Central memory CD4-positive, alpha-beta T cell (primary cell): ENCODE data around the gene RGS3.
"Not testable (repeated sequence)": the region's sequence is repeated elsewhere in the genome, so short reads cannot be mapped to it uniquely, and the experiment has no call there.

ENCODE experiments used
- DNase-seq: peaks from one replicate; pipeline ENCODE4 v3.0.0; 2022

RGS3 gene

DNA sequence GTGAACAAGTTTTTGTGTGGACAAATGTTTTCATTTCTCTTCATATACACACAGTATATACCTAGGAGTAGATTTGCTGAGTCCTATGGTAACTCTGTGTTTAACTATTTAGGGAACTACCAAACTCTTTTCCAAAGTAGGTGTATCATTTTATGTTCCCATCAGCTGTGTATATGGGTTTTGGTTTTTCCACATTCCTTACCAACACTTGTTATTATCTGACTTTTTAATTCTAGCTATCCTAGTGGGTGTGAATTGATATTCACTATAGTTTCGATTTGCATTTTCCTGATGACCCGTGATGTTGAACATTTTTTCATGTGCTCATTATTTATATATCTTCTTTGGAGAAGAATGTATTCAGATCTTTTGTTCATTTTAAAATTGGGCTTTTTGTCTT, 3.7 kb downstream of the RGS3 start:
- no peak for DNase-seq

DNA sequence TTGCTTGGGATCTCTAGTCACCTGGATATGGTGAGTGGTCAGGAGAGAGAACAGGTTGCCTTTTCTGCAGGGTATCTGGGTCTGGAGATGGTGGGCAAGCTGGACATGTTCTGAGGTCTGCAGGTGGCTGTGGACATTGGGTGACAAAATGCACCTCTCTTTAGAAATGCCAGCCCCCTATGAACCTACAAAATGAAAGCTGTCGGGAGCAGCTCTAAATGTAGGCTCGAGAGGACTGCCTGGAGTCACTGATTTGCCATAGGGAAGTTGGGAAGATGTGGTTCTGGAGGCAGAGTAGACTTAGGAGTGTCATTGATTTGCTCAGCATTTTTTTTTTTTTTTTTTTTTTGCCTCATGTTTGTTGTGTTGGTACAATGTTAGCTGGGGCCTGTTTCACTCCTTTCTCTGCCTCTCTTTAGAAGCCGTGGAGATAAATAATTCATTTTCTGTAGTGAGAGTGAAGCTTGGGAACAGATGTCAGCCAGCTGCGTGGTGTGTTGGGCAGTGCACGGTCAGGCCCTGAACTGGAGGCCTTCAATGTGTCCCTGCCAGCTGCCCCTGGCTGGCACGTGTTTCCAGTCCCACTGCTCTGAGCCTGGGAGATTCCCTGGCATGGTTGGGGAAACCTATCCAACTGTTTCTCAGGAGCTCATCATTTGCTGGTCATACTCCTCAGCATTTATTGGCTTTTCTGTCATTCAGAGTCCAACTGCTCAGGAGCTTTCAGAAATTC, 5.4 kb downstream of the RGS3 start:
- no peak for DNase-seq

DNA sequence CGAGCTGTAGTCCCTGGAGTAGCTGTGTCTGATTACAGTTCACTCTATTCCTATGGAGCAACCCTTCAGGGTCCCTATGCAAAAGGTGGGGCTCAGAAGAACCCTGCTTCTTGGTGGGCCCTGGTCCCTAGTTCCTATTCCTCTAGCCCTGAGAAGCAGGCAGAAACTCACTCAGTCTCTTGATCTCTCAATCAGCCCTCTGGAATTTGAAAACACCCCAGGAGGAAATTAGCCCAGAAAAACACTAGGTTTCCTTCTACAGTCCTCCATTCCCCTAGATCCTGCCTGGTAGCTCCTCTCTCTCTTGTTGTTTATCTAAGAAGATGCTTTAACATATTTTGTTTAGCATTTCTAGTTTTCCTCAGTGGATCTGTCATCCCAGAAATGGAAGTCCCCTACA, 7.6 kb downstream of the RGS3 start:
- no peak for DNase-seq

DNA sequence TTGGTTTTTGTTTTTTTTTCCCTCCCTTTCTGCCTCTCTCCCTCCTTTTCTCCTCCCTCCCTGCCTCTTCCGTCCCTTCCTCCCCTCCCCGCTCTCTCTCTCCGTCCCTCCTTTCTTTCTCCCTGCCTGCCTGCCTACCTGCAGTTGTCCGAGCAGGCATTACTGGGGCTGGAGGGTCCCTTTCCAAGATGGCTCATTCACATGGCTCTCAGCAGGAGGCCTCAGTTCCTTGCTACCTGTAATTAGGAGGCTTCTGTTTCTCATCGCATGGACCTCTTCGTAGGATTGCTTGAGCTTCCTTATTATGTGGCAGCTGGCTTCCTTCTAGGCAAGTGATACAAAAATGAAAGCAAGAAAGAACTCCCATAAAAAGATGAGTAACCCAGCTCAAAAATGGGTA, 8.0 kb downstream of the RGS3 start:
- no peak for DNase-seq

DNA sequence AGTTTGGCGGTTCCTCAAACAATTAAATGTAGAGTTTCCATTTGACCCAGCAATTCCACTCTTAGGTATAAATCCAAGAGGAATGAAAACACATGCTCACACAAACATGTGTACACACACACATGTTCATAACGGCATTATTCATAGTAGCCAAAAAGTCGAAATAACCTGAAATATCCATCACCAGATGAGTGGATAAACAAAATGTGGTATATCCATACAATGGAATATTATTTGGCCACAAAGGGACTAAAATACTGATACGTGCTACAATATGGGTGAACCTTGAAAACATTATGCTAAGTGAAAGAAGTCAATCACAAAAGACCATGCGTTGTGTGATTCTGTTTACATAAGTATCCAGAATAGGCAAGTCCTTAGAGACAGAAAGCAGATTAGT, 8.7 kb downstream of the RGS3 start:
- DNase-seq = no peak

DNA sequence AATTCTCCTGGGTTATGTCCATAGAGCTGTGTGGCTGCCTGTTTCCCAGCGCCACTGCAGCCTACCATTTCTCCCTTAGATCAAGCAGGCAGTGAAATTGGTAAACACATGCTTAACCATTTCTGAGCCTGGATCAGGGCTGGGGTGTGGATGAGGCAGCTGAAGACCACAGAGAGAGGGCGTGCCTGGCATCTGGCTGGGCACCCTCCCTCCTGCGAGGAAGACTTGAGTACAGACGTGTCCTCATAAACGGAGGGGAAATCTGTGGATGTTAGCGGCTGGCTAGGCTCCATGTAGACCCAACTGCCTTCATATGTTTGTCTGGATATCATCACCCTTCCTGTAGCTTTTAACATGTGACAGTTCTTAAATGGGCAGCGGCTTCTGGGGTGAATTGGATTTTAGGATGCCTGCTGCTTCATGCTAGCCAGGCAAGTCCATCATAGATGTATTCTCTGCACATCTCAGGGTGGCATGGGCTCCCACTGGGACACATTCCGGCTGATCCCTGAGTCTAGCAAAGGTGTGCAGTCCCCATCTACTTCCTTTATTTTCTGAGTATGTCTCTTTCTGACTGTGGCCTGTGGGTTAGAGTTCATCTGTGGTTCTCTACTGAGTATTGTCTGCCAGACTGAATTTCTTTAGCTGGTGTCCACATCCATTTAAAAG, 11.0 kb downstream of the RGS3 start:
- no peak for DNase-seq

DNA sequence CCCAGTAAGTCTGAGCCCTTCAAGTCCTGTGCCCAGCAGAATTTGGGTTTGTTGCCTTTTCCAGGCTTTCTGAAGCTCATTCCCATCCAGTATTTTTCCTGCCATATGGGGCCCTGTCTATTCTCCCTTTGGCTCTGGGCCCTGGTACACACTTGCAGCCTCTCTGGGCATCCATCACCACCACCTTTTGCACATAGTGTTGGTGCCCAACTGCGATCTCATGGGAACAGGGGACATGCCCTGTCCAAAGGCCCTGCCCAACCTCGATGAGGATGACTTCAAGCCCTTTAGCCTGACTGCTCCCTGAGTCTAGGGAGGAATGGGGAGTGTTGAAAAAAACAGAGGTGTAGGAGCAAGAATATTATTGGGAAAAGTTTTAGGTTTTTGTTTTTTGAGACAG, 11.5 kb downstream of the RGS3 start:
- DNase-seq = no peak

DNA sequence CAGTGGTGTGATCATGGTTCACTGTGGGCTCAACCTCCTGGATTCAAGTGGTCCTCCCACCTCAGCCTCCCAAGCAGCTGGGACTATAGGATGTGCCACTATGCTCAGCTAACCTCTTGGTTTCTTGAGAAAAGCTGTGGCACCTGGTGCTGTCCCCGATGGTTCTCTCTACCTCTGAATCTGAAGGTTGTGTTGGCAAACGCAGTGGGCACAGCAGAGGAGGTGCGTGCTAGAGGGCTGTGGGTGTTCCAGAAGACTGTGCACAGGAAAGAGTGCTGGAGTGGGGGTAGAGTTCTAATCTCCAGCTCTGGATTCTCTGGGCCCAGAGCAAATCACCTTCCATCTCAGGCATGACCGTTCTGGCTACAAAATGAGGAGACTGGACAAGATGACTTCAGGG, 12.5 kb downstream of the RGS3 start:
- DNase-seq = no peak

DNA sequence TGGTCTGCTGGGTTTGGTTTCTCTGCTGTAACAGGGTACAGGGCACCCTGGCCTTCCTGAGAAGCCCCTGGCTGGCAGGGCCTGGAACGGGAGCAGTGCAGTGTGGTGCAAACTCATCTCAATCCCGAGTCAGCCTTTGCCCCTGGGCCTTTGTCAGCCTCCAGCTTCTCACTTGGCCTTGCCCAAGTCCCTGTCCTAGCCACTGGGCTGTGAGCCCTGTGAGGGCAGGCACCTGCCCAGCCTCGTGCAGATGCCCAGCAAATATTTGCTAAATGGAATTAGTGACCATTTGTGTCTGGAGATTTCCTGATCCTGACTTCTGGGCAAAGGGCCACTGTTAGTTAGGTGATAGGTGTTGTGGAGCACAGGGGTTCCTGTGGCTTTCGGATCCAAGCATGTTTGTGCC, 13.0 kb downstream of the RGS3 start:
- no peak for DNase-seq

DNA sequence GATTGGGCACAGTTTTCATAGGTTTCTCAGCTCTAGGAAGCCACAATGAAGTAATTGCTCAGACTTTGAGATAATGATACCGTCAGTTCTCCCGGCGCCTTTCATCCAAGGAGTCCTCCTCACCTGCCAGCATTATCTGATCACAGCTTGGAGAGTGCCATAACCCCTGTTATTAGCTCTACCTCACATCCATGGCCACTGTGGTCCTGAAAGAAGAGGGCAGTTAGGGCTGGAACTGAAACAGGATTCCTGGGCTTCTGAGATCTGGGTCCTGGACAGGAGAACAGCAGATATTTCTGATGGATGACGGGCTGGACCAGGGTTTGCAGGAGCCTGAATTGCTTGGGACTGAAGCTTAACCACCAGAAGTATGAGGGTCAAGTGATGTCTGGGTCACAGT, 13.5 kb downstream of the RGS3 start:
- DNase-seq = no peak

DNA sequence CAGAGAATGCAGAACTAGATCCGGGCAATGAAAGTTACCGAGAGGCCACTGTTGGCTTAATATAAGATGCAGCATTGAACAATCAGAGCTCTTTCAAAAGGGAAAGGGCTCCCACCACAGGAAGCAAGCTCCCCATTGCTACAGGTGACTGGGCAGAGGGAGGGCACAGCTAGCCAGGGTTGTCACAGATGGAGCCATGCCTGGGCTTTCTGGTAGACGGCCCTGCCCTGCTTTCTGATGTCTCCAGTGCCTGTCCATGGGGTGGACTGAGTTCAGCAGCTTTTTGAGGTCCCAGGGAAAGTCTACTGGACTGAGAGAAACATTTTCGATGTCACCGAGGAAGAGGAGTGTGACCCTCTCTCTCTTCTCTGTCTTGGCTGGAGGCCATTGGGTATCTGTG, 14.1 kb downstream of the RGS3 start:
- DNase-seq = no peak

DNA sequence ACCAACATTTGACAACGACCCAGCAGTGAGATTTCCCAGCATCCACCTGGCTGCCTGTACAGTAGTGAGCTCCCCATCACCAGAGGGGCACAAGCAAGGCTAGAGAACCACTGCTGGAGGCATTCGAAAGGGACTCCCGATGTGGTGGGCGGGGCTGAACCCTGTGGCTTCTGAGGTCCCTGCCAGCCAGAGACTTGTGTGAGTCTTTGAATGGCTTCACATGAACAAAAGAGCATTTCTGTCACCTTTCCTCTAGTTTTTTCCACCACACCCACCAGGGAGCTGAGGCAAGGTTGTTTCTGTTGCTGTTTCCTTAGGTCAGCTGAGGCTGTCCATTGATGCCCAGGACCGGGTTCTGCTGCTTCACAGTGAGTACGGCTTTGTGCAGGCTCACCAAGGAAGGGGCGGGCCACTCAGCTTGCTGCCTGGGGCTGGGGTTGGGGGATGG, 15.7 kb downstream of the RGS3 start:
- DNase-seq = no peak

DNA sequence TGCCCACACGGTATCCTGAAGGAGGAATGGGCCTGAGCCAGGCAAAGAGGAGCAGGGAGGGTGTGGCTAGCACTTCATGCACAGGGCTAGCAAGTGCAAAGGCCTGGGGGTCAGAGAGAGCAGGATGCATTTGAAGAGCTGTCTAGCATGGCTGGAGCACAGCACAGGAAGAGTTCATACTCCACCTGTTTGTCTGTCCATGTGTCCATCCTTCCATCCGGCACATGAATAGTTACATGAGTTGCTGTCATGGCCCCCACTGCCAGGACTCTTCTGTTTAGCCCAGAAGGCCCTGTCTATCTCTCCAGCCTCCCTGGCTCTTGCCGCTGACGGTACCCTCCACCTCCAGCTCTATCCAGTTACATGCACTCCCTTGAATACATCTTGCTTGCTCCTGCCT, 17.1 kb downstream of the RGS3 start:
- no peak for DNase-seq

DNA sequence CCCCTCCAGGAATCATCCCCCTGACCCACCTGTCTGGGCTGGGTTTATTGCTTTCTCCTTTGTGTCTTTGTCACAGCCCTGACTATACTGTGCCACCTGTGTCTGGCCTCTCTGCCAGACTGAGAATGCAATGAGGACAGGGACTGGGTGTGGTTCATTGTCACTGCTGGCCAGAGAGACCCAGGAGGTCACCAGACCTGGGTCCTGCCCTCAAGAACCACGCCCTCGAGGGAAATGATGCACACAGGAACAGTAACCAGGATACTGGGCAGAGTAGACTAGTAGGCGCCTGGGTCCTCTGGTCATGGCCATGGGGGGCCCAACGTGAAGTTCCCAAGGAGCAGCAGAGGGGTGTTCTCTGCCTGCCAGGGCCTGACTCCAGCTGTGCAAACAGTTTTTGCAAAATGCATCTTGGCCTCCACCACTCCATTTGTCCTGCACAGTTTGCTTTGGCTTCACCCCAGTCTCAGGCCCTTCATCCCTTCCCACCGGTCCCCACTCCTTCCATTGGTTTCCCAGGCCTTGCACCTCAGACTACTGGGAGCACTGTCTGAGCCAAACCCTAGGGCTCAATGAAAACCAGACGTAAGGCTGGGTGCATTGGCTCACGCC, 17.8 kb downstream of the RGS3 start:
- no peak for DNase-seq

DNA sequence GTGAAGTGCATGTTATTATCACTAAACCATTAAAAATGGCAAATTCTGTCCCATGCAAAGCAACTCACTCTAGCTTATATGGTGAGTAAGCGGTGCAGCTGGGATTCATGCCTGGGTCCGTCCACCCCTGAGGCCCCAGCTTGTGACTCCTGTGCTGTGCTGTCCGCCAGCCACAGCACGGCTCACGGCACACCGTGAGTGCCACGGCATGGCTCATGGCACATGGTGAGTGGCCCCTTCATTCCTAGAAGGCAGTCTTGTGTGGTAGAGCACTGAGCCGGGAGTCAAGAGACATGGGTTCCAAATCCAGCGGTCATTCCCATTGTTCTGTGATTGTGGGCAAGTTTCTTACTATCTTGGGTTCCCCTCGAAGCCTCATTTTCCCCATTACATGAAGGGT, 18.8 kb downstream of the RGS3 start:
- DNase-seq = no peak

DNA sequence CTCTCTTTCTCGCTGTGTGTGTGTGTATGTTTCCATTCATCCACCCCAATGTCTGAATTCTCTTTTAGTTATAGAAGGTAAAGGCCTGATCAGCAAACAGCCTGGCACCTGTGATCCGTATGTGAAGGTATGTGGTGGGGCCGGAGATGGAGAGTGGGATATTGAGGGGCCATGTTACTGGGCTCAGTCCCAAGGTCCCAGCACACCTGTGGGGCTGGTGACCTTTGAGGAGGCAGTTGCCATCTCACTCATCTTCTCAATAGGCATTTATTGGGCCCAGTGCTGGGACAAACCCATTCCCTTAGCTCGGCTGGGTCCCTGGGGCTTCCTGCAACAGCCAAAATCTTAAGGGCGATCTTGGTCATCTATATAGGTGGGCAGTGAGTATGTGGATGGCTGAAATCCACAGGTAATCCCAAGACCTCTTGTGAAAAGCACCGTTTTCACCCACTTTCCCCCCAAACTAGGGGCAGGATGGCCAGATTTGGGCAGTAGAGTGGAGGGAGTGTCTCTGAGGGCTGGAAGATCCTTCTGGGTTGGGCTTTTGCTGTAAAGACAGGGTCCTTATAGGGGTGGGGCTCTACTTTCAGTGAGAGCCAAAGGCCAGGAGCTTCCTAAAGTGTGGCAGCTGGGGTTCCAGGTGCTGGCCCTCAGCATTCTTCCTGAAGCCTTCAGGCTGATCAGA, 19.6 kb downstream of the RGS3 start:
- no peak for DNase-seq

DNA sequence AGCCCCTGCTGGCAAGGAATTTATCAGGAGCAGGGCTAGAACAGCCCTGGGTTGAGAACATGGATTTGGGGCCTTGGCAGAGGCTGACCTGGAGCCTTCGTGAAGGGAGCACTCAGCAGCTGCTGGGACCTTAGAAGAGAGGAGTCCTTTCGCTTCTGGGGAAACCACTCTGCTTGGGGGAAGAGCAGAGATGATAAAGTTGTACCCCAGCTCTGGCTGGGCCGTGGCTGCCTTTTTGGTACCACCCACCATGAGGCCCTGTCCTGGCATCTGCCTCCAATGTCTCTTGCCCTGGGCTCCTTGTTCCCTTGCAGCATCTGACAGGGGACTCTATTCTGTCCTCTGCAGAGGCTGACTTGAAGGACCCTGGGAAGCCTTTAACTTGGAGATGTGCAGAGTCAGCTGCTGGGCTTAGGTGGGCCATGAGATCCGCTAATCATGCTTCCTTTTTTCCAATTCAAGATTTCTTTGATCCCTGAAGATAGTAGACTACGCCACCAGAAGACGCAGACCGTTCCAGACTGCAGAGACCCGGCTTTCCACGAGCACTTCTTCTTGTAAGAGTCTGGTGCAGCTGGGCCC, 20.2 kb downstream of the RGS3 start:
- no peak for DNase-seq

DNA sequence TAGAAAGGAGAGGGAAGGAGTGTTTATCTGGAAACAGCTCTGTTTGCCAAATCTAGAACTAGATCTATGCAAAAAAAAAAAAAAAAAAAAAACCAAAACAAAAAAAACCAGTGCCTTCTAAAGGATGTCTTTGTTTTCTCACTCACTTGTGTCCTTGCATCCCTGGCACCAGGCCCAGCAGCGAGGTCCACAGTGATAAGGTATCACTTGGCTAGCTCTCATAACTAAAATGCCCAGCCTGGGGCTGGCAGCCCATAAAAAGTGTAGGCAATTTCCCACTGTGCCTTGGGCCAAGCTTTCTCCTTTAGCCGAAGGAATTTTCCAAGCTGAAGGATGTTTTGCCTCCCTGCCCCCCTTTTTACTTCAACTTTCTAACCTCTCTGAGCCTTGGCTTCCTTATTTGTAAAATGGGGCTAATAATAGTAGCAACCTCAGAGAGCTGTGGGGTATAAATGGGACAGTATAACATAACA, 20.8 kb downstream of the RGS3 start:
- no peak for DNase-seq

DNA sequence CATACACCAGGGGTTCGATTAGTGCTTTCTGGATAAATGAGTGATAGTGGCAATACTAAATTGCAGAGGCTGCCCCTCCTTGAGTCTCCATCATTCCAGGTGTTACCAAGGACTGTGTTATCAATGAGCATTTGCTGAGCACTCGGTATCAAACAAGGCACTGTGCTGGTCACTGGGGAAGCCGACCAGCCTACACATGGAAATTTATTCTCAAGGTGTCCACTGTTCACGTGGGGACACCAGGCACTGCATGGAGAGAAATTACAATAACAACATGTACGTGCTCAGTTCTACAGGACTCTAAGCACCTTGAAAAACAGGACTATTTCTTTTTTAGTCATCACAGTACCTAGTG, 22.2 kb downstream of the RGS3 start:
- no peak for DNase-seq

DNA sequence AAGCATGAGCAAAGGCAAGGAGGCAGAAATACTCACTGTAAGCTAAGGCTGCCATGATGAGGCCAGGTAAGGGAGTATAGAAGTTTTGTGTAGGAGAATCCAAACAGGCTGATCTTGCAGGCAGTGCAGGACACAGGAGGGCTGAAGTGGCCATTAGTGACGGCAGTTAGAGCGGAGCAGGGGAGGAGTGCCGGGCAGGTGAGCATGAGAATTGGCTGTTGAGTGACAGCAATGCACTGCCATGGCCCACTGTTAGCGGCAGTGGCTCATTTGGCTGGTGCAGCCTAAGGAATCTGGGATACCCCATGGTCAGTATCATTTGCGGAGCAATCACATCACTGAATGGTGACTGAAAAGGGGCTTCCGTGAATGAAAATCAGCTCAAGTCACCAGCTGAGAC, 22.8 kb downstream of the RGS3 start:
- DNase-seq = no peak

DNA sequence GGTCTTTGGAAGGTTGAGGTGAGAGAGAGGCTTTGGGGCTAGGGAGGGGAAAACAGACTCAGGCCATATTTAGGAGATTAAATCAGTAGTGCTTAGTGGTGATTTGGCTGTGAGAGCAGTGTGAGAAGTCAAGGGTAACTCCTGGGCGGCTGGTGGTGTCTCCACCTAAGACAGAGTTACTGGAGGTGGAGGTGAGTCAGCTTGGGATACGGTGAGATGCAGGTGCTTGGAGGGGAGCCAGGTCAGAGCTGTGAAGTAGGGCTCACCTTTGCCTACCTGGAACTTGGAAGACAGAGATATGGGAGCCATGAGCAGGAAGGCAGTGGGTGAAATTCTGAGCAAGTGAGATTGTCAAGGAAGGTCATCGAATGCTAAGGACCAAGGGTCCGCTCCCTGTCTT, 24.5 kb downstream of the RGS3 start:
- DNase-seq = no peak

DNA sequence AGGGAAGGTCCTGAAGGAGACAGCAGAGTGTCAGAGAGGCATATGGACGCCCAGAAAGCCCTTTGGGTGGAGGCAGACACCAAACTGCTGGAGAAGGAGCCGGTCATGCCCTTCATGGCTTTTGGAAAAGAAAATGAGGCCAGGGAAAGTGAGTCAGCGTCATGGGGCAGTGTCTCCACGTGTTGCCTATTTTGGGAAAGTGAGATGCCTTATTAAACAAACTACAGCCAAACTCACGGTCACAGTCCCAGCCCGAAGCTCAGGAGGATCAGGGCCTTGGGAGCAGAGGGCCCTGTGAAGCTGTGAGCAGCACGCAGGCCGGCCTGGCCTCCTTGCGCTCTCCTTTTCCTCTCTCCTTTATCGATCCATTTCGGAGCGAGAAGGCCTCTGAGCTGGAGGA, 25.0 kb downstream of the RGS3 start:
- DNase-seq = no peak

DNA sequence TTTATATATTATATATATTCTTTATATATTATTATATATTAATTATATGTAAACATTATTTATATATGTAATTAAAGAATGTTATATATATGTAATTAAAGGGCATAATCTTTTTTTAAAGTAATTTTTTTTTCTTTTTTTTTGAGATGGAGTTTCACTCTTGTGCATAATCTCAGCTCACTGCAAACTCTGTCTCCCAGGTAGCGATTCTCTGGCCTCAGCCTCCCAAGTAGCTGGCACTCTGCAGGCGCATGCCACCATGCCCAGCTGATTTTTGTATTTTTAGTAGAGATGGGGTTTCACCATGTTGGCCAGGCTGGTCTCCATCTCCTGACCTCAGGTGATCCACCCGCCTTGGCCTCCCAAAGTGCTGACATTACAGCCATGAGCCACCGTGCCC, 27.6 kb downstream of the RGS3 start:
- not testable (repeated sequence) for DNase-seq
